Measurements from ENCODE around the gene TLK1.

Gene TLK1

DNA sequence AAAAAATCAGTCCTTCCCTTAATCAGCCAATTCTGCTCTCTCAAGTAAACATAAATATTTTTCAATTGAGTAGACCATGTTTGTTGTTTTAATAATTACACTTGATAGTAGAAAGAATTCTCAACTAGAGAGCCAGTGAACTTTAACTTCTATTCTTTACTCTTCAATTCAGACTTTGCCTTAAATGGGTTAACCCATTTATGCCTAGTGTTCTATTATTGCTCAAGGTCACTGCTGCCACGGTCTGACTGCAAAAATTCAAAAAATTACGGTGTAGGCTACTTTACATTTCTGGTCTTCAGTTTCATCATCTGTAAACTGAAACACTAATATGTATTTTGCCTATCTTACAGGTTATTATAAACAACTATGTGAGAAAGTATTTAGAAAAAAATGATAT, 103.1 kb downstream of the TLK1 start:
- FAIRE-seq, result no peak
- TF ChIP-seq POLR2A (IDR thresholded peaks at IDR 0.05; ENCODE audit: low read depth, low read length), result no peak
- DNase-seq (ENCODE audit: insufficient read length, low spot score), result no peak

DNA sequence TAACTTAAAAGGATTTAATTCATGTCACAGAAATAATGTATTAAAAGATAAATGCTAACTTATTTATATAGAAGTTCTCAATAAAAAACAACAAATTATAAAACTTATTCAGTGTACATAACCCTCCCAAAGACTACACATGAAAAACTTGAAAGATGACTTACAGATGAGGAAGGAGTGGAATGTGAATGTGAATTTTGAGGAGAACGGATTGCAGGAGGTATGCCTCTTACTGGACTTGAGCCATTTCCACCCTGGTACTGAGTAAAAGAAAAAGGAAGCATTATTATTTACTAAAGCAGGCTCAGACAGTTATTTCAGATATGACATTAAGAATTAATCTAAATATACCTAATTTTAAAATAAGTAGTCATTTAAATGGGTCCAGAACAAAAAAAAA, 104.4 kb downstream of the TLK1 start:
- DNase-seq (ENCODE audit: insufficient read length, low spot score), result no peak
- no peak for FAIRE-seq

DNA sequence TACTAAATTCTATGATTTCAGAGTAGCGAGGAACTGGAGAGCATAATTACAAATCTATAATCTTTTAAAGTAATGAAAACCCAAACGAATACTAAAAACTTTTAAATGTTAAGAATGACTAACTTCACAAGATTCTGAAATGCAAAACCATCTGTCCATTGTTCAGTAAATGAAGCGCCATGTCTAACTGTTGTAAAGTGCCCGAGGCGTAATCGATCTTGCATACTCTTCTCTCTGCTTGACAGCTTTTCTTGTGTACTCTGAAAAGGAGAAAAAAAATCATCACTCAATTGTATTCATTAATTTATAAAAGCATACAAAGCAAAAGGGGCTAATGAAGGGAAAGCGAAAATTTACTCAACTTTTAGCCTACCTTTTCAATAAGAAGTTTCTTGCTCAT, 111.0 kb downstream of the TLK1 start:
- FAIRE-seq, result peak; percentile 6
- no peak for DNase-seq (ENCODE audit: insufficient read length, low spot score)
- no peak for TF ChIP-seq POLR2A (IDR thresholded peaks at IDR 0.05; ENCODE audit: low read depth, low read length)

More for the DNA sequence above, 104.4 kb downstream of the TLK1 start:
- no peak for TF ChIP-seq POLR2A (IDR thresholded peaks at IDR 0.05; ENCODE audit: low read depth, low read length)

DNA sequence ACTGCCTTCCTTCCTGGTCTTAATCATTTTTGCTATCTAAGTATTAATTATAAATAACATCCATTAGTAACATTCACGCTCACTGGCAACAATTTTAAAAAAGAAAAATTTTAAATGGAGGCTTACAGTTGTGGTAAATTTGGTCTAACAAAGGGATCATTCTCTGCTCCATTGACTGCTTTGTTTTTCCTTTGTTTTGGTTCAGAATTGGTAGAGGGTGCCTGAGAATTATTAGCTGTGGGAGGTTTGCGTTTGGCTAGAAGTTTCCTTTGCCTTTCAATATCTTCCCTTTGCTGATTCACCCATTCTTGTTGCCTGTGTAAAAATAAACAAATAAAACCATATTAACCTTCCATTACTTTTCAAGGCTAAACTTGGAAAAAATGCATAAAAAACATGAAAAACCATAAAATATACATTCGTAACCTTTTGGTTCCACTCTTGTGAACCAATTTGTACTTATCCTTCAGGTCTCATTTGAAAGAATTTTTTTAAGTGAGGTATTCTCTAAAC, 114.6 kb downstream of the TLK1 start:
- DNase-seq (ENCODE audit: insufficient read length, low spot score) (no peak), FAIRE-seq (no peak)
- no peak for TF ChIP-seq POLR2A (IDR thresholded peaks at IDR 0.05; ENCODE audit: low read depth, low read length)

GRCh38 chr2:171044416-171044815, 116.3 kb downstream of the TLK1 start:
- FAIRE-seq, result no peak
- no peak for DNase-seq (ENCODE audit: insufficient read length, low spot score)
- no peak for TF ChIP-seq POLR2A (IDR thresholded peaks at IDR 0.05; ENCODE audit: low read depth, low read length)

DNA sequence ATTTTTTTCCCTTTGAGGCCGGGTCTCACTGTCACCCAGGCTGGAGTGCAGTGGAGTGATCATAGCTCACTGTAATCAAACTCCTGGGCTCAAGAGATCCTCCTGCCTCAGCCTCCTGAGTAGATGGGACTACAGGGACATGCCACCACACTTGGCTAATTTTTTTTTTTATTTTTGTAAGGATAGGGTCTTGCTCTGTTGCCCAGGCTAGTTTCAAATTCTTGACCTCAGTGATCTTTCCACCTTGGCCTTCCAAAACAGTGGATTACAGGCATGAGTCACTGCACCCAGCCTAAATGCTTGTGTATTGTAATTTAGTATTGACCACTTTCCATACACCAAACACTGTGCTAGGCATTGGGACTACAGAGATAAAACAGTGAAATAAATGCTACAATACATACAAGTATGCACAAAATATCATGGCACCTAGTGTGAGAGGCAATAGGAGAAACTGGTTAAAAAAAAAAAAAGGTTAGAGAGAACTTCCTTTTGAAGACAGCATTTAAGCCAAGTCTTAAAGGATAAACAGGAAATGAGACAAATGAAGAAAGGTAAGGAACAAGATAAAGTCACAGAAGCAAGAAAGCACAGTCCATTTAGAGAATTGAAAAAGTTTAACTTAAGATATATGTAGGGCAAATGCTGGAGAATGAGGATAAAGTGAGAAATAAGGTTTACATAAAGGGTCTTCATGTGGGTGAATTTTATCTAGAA, 118.3 kb downstream of the TLK1 start:
- no peak for TF ChIP-seq POLR2A (IDR thresholded peaks at IDR 0.05; ENCODE audit: low read depth, low read length)
- DNase-seq (ENCODE audit: insufficient read length, low spot score) (no peak), FAIRE-seq (no peak)

DNA sequence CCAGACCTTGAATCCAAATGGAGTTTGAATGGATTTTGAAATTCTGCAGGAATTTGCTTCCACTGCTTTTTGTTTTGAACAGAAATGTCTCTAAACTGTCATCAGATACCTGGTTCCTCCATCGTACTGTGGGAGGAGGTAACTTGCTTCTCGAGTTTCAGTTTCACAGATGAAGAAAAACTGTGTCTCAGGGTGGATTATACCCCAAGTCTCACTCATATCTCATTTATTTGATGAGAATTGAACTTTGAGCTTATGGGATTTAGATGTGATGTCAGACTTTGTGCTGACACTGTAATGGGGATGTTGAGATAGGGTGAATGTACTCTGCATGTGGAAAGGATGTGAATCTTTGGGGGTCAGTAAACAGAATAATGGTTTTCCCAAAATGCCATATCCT, 124.2 kb downstream of the TLK1 start:
- no peak for FAIRE-seq
- no peak for DNase-seq (ENCODE audit: insufficient read length, low spot score)
- no peak for TF ChIP-seq POLR2A (IDR thresholded peaks at IDR 0.05; ENCODE audit: low read depth, low read length)

GRCh38 chr2:171034315-171034714, 126.4 kb downstream of the TLK1 start:
- FAIRE-seq (peak; percentile 67), DNase-seq (ENCODE audit: insufficient read length, low spot score) (no peak)
- TF ChIP-seq POLR2A (IDR thresholded peaks at IDR 0.05; ENCODE audit: low read depth, low read length), result no peak

DNA sequence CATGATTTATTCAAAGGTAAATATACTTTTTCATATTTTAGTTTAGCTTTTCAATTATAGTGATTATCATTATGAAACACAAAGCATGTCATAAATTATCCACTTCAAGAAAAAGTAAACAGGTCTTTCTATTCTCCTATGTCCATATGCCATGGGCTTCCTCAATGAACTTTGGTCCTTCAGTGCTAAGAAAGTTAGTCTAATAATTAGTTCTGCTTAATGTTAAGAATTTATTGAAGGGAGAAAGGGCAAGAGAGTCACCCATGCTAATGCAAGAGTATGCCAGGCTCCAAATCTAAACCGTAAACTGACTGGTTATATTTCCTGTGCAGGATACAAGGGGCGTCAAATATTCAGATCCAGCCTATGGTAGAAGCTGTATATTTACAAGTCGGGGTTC, 135.5 kb downstream of the TLK1 start:
- TF ChIP-seq POLR2A (IDR thresholded peaks at IDR 0.05; ENCODE audit: low read depth, low read length), result no peak
- FAIRE-seq, result no peak

DNA sequence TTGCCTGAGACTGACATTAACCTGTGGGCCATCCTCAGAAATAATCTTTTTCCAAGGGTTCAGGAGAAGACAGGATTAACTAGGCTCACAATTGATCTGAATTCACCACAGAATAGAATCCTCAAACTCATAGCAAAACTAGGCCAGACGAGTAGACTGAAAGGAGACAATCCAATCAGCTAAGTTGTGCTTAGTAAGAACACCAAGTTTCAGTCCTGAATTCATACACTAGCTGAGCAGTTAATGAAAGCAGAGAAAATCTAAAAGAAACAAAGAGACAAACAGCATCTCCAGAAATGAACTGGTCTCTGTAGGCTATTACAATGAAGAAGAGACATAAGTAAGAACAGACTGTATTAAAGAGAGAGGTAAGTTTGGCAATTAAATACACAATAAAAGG, 142.2 kb downstream of the TLK1 start:
- TF ChIP-seq POLR2A (IDR thresholded peaks at IDR 0.05; ENCODE audit: low read depth, low read length), result no peak
- DNase-seq (ENCODE audit: insufficient read length, low spot score) (no peak), FAIRE-seq (no peak)

More for the DNA sequence above, 135.5 kb downstream of the TLK1 start:
- no peak for DNase-seq (ENCODE audit: insufficient read length, low spot score)

- TF ChIP-seq POLR2A (IDR thresholded peaks at IDR 0.05; ENCODE audit: low read depth, low read length), result no peak
- FAIRE-seq (no peak), DNase-seq (ENCODE audit: insufficient read length, low spot score) (no peak)
Observed at GRCh38 chr2:171016125-171016524, 144.6 kb downstream of the TLK1 start.

DNA sequence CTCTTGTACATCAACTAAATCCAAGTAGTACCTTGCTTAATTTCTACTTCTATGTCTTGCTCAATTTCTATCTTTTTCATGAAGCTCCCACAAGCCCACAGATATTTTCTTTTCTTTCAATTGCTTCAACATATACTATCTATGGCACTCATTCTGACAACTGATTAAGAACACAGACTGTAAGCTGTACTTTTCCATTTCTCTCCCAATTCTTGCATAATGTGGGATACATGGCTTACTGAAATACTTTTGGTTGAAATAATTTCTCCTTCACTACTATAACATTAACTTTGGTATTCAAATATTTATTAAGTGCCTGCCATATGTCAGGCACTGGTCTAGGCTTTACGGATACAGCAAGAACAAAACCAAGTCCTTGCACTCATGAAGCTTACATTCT, 146.8 kb downstream of the TLK1 start:
- FAIRE-seq (peak; percentile 30), DNase-seq (ENCODE audit: insufficient read length, low spot score) (no peak)

DNA sequence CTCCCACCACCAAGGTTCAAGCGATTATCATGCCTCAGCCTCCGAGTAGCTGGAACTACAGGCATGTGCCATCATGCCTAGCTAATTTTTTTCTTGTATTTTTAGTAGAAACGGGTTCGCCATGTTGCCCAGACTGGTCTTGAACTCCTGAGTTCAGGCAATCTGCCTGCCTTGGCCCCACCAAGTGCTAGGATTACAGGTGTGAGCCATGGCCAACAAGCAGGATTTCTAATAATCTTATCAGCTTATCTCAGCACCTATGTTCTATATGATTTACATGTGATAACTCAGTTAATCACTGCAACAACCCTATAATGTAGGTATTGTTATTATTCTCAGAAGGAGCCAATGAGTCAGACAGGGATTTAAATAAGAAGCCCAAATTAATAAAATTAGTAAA, 151.3 kb downstream of the TLK1 start:
- DNase-seq (ENCODE audit: insufficient read length, low spot score), result no peak
- no peak for TF ChIP-seq POLR2A (IDR thresholded peaks at IDR 0.05; ENCODE audit: low read depth, low read length)

More for the DNA sequence above, 146.8 kb downstream of the TLK1 start:
- TF ChIP-seq POLR2A (IDR thresholded peaks at IDR 0.05; ENCODE audit: low read depth, low read length), result no peak

DNA sequence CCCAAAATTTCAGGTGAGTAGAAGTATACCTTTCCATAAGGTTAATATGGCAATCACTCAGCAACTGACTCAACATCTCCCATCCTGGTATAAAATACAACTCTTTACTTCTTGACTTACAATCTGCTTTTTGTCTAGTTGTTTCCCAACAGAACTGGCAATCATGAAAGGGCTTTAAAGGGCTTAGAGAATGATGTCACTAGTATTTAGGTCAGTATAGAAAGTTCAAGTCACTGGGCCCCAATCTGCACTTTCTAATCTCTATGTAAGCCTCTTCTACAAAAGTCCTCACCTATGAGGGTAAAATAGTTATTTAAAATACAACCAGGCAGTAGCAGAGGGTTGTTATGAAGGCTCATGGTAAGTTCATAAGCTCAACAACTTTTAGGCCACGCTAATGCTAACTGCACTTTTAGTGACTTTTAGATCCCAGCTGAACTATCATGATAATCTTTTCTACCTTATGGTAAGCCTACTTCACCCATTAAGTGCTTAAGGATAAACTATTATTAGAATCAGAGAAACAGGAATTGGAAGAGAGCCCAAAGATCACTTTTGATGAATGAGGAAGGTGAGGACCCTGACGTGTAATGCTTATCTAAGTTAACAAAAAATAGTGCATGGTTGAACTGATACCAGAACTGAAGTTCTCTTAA, 152.0 kb downstream of the TLK1 start:
- DNase-seq (ENCODE audit: insufficient read length, low spot score) (no peak), FAIRE-seq (no peak)
- no peak for TF ChIP-seq POLR2A (IDR thresholded peaks at IDR 0.05; ENCODE audit: low read depth, low read length)

More for the DNA sequence above, 151.3 kb downstream of the TLK1 start:
- FAIRE-seq, result no peak

- DNase-seq (ENCODE audit: insufficient read length, low spot score) (no peak), FAIRE-seq (no peak)
- TF ChIP-seq POLR2A (IDR thresholded peaks at IDR 0.05; ENCODE audit: low read depth, low read length), result no peak
Observed at GRCh38 chr2:171004833-171005232, 155.9 kb downstream of the TLK1 start.
